SKM-1 treated with dmso at 0.1 percent for 144 hours (cell line): ENCODE measurements around the gene ITPR2.
"Not testable (repeated sequence)": the region's sequence is repeated elsewhere in the genome, so short reads cannot be mapped to it uniquely, and the experiment has no call there.

ENCODE experiments used
- DNase-seq: peaks from one replicate; lab custom pipeline; 2025; ENCODE audit not compliant: unreplicated experiment; lab: John Stamatoyannopoulos, UW

ITPR2 gene

GRCh38 chr12:26735249-26735639 lies 97.8 kb downstream of the ITPR2 start:
- DNase-seq: no peak

DNA sequence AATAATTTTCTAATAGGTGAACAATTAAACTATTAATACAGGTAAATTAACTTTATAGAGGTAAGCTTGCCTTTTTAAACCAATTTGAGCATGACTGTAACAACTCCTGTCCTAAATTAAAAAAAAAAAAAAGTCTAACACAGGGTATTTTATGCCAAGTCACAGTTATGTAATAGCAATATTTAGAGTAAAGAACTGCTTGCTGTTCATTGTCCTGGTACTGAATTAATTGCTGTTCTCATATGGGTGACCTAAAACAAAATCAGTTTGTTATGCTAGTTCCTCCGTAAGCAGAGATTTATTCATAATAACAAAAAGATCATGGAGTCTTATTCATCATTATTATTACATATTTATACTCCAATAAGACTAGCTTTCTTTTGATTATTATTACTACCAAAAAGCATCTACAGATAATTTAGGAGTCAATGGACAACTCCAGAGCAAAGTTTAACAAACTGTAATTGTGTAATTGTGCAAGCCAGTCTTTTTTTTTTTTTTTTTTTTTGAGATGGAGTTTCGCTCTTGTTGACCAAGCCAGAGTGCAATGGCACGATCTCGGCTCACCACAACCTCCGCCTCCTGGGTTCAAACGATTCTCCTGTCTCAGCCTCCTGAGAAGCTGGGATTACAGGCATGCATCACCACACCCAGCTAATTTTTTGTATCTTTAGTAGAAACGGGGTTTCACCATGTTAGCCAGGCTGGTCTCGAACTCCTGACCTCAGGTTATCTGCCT lies 98.3 kb downstream of the ITPR2 start:
- no peak for DNase-seq

GRCh38 chr12:26732005-26732908 lies 100.7 kb downstream of the ITPR2 start:
- peak; percentile 27 for DNase-seq

- no peak for DNase-seq
Observed at GRCh38 chr12:26730481-26731350, 102.3 kb downstream of the ITPR2 start.

- not testable (repeated sequence) for DNase-seq
Observed at GRCh38 chr12:26729137-26729671, 103.8 kb downstream of the ITPR2 start.

DNA sequence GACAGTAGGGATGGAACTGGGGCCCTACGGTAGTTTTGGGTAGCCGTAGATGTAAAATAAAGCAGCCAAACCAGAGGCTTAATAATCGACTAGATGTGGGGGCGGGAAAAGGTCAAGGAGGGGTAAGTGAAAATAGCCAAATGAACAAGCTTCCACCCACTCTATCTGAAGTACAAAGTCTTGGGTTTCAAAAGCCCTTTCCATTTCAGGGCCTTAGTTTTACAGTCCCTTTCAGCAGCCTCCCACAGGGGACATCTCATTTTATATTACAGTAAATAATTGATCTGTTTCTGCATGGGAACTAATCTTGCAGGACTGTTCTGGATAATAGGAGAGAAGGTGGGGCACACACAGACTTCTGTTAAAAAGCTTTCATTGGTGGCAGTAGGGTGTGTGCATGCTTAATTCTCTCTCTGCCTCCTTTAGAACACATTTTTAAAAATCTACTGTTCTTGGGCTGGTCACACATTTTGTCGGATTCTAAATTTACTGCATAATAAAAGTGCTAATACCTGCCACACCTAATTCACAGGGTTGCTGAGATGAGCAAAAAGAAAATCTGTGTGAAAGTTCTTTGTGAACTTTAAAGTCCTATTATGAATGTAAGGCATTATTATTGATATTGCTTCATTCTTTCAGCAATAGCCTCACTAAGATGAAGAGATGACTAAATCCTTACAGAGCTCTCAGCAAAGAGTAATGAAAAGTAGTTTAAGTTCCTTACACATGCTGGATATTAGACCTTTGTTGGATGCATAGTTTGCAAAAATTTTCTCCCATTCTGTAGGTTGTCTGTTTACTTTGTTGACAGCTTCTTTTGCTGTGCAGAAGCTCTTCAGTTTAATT lies 104.6 kb downstream of the ITPR2 start:
- DNase-seq: no peak

DNA sequence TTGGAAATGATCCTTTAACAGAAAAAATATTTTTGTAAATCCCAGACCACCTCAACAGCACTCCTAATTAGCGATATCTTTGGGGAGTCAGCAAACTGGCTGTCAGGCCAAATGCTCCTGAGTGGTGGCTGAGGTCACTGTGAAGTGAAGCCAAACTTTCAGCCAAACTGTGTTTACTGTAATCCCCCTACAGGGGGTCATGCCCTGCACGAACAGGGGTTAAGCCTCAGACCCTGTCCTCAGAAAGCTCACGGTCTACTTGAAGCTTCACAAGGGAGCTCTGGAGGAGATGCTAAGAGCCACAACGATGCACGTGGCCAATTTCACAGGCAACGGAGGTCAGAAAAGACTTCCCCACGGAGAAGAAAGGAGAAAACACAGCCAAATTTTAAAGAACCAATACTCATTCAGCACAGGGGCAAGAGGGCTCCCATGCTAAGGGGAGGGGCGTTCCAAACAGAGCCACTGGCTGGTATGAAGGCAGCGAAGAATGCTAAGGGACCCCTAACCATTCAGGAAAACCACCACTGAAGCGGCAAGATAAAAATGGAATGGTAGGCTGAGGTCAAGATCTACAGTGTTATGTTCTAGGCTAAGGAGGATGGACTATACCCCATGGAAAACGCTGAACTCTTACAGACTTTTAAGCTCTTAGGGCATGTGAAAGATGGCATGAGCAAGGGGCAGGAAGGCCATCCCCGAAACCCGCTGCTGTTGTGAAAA lies 105.4 kb downstream of the ITPR2 start:
- DNase-seq: no peak

- DNase-seq: no peak
Observed at GRCh38 chr12:26726956-26727355, 106.0 kb downstream of the ITPR2 start.

GRCh38 chr12:26725276-26725916 lies 107.6 kb downstream of the ITPR2 start:
- DNase-seq: no peak

DNA sequence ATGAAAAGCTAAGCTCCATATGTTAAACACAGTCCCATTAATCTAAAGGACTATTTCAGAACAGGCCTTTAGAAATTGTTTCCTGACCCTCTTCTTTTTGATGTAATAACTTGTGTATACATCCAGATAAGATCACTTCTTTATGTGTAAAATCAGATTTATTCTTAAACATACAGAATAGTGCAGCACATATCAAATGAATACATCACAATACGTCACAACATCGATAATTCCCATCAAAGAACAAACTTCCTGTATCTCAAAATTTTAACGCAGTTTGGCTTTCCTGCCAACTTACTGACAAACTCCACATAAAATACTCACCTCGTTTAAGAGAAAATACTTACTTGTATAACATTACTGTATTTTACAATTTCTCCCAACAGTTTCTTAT lies 108.7 kb downstream of the ITPR2 start:
- DNase-seq: no peak

DNA sequence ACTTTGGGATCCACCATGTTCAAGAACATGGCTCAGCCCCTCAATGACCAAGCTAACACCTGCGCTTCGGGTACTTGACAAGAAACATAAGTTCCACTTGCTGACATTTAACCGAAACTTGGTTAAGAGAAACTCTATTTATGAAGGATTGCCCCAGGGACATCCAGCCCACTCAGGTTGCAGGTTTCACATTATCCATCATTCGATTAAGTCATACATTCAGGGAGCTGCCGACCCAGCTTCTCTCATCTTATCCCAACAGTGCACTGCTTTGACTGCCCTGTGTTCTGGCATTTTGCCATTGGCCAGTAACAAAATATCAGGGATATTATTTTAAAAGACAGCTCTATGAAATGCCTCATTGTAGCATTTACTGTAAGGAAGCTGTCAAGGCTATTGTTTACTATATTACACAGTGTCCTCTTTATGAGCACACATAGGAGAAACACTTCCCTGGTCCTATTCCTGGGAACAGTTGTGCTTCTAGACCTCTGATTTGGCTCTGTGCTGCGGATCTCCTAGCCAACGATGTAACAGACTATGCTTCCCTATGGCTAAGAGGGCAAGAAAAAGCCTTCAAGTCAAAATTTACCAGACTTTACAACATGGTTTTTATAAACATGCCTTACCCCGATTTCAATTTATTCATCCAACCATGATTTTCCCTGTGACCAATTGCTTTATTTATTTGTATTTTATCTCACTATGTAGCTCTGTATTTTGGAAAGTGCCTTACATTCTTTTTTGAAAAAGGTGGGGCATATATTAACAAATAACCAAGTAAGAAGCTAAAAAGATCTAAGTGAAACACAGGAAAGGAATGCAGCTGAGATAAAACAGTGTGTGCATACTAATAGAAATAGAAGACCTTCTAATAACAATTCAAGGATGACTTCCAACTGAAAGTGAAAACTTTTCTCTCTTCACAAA lies 109.3 kb downstream of the ITPR2 start:
- DNase-seq: no peak

- DNase-seq: no peak
Observed at GRCh38 chr12:26721800-26722199, 111.2 kb downstream of the ITPR2 start.

GRCh38 chr12:26719852-26720251 lies 113.1 kb downstream of the ITPR2 start:
- no peak for DNase-seq

GRCh38 chr12:26717757-26718156 lies 115.2 kb downstream of the ITPR2 start:
- no peak for DNase-seq

GRCh38 chr12:26715232-26715631 lies 117.8 kb downstream of the ITPR2 start:
- no peak for DNase-seq

GRCh38 chr12:26713885-26714383 lies 119.1 kb downstream of the ITPR2 start:
- no peak for DNase-seq

DNA sequence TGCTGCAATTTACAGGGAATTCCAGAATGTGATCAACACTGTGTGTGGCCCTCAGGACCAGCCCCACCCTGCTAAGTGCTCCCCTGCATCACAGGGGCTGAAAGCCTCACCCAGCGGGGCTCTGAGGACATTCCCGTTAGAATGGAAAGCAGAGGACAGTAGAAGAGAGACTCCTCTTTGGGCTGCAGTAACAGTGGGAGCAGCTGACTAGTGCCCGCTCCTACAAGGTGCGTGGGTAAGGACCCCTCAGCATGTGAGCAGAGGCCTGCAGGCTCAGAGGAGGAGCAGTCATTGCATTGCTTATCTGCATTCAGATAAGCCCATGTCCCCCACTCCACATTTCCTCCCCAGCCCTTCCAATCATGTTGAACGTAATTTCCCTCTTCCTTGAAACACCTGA lies 120.1 kb downstream of the ITPR2 start:
- DNase-seq: no peak

DNA sequence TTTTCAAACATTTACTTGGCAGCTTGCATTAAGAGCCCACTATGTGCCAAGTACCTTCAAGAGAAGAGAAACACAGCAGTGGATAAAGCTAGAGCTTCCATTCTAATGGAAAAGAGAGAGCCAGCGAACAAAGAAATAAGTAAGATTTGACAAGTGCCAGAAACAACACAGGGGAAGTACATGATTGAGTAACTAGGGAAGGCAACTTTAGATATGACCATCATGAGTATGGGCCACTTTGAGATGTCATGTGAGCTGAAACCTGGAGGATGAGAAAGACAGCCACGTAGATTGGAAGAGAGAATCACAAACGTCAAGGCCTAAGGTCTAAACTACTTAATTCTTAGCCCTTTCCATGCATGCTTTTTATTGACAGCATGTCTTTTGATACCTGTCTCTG lies 121.4 kb downstream of the ITPR2 start:
- DNase-seq: no peak
